HG03571 (cell line): Measurements from ENCODE around the gene TFRC.
"Not testable (repeated sequence)": the region's sequence is repeated elsewhere in the genome, so short reads cannot be mapped to it uniquely, and the experiment has no call there.

Experiments
- ATAC-seq: cut with Tn5 transposase; IDR thresholded peaks from one replicate; pipeline ENCODE4 v1.9.1; 2021; ENCODE audit not compliant: unreplicated experiment

Gene TFRC

GRCh38 chr3:196081834-196082618, at the start of gene TFRC:
TSS of gene TFRC (minus strand) at chr3:196082090. CDS start at chr3:196077099, 4,991 bp downstream.
- ATAC-seq = peak; percentile 85

GRCh38 chr3:196128172-196128843, 46.4 kb upstream of the TFRC start:
- no peak for ATAC-seq

GRCh38 chr3:196127308-196128040, 45.6 kb upstream of the TFRC start:
- no peak for ATAC-seq

- ATAC-seq = no peak
These were observed 42.7 kb upstream of the TFRC start for GRCh38 chr3:196124608-196125007.

GRCh38 chr3:196122688-196123046, 40.8 kb upstream of the TFRC start:
- no peak for ATAC-seq

- no peak for ATAC-seq
These were observed 40.3 kb upstream of the TFRC start for GRCh38 chr3:196122021-196122687.

GRCh38 chr3:196121066-196121465, 39.2 kb upstream of the TFRC start:
- ATAC-seq = no peak

- no peak for ATAC-seq
These were observed 38.5 kb upstream of the TFRC start for GRCh38 chr3:196120291-196120951.

GRCh38 chr3:196117809-196118208, 35.9 kb upstream of the TFRC start:
- ATAC-seq = no peak

- ATAC-seq = no peak
These were observed 33.8 kb upstream of the TFRC start for GRCh38 chr3:196115678-196116083.

- no peak for ATAC-seq
These were observed 30.1 kb upstream of the TFRC start for GRCh38 chr3:196111939-196112386.

GRCh38 chr3:196108075-196108743, 26.3 kb upstream of the TFRC start:
- no peak for ATAC-seq

- not testable (repeated sequence) for ATAC-seq
These were observed 22.8 kb upstream of the TFRC start for GRCh38 chr3:196104707-196105106.

GRCh38 chr3:196098365-196098980, 16.6 kb upstream of the TFRC start:
- not testable (repeated sequence) for ATAC-seq

GRCh38 chr3:196097373-196098154, 15.7 kb upstream of the TFRC start:
- no peak for ATAC-seq

GRCh38 chr3:196096382-196096953, 14.6 kb upstream of the TFRC start:
- peak; percentile 71 for ATAC-seq

- ATAC-seq = no peak
These were observed 11.6 kb upstream of the TFRC start for GRCh38 chr3:196093317-196094111.

GRCh38 chr3:196087906-196088305, 6.0 kb upstream of the TFRC start:
- ATAC-seq = no peak
